ENCODE measurements around the gene TMED9.

Gene TMED9

DNA sequence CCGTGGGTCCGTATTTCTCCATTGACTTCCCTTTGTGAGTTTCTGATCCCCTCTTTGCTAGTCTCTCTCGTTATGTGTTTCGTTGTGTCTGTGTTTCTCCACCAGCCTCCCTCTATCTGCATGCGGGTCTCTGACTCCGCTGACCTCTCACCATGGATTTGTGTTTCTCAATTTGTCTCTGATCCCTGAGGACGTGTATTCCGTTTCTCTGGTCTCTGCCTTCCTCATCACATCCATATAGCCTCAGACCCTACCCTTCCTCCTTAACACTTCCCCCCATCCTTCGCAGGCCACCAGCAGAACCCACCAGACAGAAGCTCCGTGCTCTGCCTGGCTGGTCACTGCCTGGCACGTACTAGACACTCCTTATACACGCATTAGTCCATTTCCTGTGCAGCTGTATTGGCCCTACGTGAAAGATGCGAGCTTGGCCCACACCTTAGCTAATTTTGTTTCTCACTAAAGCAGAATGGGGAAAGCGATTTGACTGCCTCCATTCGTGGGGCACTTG, 8.6 kb downstream of the TMED9 start:
- DNase-seq (ENCODE audit: low read depth): peak; percentile 31
- TF ChIP-seq, protein P1, sequence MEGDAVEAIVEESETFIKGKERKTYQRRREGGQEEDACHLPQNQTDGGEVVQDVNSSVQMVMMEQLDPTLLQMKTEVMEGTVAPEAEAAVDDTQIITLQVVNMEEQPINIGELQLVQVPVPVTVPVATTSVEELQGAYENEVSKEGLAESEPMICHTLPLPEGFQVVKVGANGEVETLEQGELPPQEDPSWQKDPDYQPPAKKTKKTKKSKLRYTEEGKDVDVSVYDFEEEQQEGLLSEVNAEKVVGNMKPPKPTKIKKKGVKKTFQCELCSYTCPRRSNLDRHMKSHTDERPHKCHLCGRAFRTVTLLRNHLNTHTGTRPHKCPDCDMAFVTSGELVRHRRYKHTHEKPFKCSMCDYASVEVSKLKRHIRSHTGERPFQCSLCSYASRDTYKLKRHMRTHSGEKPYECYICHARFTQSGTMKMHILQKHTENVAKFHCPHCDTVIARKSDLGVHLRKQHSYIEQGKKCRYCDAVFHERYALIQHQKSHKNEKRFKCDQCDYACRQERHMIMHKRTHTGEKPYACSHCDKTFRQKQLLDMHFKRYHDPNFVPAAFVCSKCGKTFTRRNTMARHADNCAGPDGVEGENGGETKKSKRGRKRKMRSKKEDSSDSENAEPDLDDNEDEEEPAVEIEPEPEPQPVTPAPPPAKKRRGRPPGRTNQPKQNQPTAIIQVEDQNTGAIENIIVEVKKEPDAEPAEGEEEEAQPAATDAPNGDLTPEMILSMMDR (conservative IDR thresholded peaks at IDR 0.05; ENCODE audit: control insufficient read depth, insufficient read depth, low read depth, low read length): no peak

DNA sequence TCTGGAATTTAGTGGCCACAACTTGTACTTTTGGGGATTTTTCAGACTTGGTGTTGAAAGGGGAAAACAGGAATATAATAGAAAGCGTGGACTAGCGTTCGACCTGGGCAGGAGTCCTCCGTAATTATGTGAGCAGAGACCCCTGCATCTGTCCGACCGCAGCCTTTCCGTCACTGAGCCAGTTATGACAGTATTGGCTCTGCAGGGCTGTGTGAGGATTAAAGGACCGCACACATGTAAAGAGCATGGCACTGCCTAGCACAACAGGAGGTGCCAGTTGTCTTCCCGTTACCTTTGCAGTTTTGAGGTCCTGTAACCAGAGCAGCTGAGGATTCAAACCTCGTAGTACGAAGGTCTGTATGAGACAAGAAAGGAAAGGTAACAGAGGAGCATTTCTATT, 9.1 kb downstream of the TMED9 start:
- no peak for DNase-seq (ENCODE audit: low read depth)
- TF ChIP-seq, protein P1 (conservative IDR thresholded peaks at IDR 0.05; ENCODE audit: control insufficient read depth, insufficient read depth, low read depth, low read length): no peak
- peak overlapping the region; percentile 82 for H3K4me3 ChIP-seq (ENCODE audit: control insufficient read depth, low read depth, low read length)

More for the DNA sequence above, 8.6 kb downstream of the TMED9 start:
- peak overlapping the region; percentile 82 for H3K4me3 ChIP-seq (ENCODE audit: control insufficient read depth, low read depth, low read length)

- TF ChIP-seq, protein P1 (conservative IDR thresholded peaks at IDR 0.05; ENCODE audit: control insufficient read depth, insufficient read depth, low read depth, low read length): peak; percentile 4
- no peak overlapping the region for H3K4me3 ChIP-seq (ENCODE audit: control insufficient read depth, low read depth, low read length)
- no peak for DNase-seq (ENCODE audit: low read depth)
These were observed 9.8 kb downstream of the TMED9 start for GRCh38 chr5:177601577-177602457.

- TF ChIP-seq, protein P1 (conservative IDR thresholded peaks at IDR 0.05; ENCODE audit: control insufficient read depth, insufficient read depth, low read depth, low read length): no peak
- no peak overlapping the region for H3K4me3 ChIP-seq (ENCODE audit: control insufficient read depth, low read depth, low read length)
- no peak for DNase-seq (ENCODE audit: low read depth)
These were observed 10.4 kb downstream of the TMED9 start for GRCh38 chr5:177602458-177602830.

GRCh38 chr5:177603631-177604030, 11.6 kb downstream of the TMED9 start:
- H3K4me3 ChIP-seq (ENCODE audit: control insufficient read depth, low read depth, low read length): no peak overlapping the region
- no peak for DNase-seq (ENCODE audit: low read depth)
- TF ChIP-seq, protein P1 (conservative IDR thresholded peaks at IDR 0.05; ENCODE audit: control insufficient read depth, insufficient read depth, low read depth, low read length): no peak

GRCh38 chr5:177604116-177604521, 12.1 kb downstream of the TMED9 start:
- H3K4me3 ChIP-seq (ENCODE audit: control insufficient read depth, low read depth, low read length): no peak overlapping the region
- no peak for DNase-seq (ENCODE audit: low read depth)

More at GRCh38 chr5:177604116-177604521, 12.1 kb downstream of the TMED9 start:
- TF ChIP-seq, protein P1 (conservative IDR thresholded peaks at IDR 0.05; ENCODE audit: control insufficient read depth, insufficient read depth, low read depth, low read length): no peak

Data from fibroblast of mammary gland (primary cell).